ENCODE data around the gene TFCP2.

TFCP2 gene

GRCh38 chr12:51124504-51124903 lies 48.4 kb downstream of the TFCP2 start:
- H3K4me2 ChIP-seq (ENCODE audit: low read length) = no peak overlapping the region
- no peak overlapping the region for H2AFZ ChIP-seq (ENCODE audit: insufficient read depth, low read length, poor library complexity)
- H2BK12ac ChIP-seq (ENCODE audit: low read length) = no peak overlapping the region
- H3K4ac ChIP-seq (ENCODE audit: low read depth, low read length) = no peak overlapping the region
- DNase-seq = no peak
- no peaks in the 10 kb centered on the region for H3K27me3 ChIP-seq (ENCODE audit: insufficient read depth, low read length)
- no peak overlapping the region for H2BK5ac ChIP-seq (ENCODE audit: low read depth, low read length, poor library complexity)
- H3K14ac ChIP-seq (ENCODE audit: low read length) = no peak overlapping the region
- no peak overlapping the region for H3K18ac ChIP-seq (ENCODE audit: low read length)
- H2BK120ac ChIP-seq (ENCODE audit: insufficient read depth, low read length, poor library complexity) = no peak overlapping the region
- H3K4me3 ChIP-seq (ENCODE audit: low read depth, low read length) = no peak overlapping the region
- no peak overlapping the region for H4K91ac ChIP-seq (ENCODE audit: low read depth, low read length)
- no peaks in the 10 kb centered on the region for H3K79me2 ChIP-seq (ENCODE audit: control insufficient read depth, insufficient read depth, low read length, poor library complexity)
- no peak overlapping the region for H4K8ac ChIP-seq (ENCODE audit: low read depth, low read length)
- H2AK5ac ChIP-seq (ENCODE audit: low read length) = no peak overlapping the region
- no peak overlapping the region for H4K12ac ChIP-seq (ENCODE audit: low read depth, low read length)
- no peaks in the 10 kb centered on the region for H3K9me3 ChIP-seq (ENCODE audit: insufficient read depth, low read depth, low read length)
- H3K79me1 ChIP-seq (ENCODE audit: low read length) = no peaks in the 10 kb centered on the region
- WGBS (ENCODE audit: extremely low coverage, insufficient coverage, insufficient read length) = no CpG with 5 or more reads among the region's 14 CpGs
- H3K4me1 ChIP-seq (ENCODE audit: control insufficient read depth in 1 of 2, insufficient read depth in 2 of 2, low read length in 2 of 2) = no peaks in the 10 kb centered on the region
- no peak overlapping the region for H3K9ac ChIP-seq (ENCODE audit: low read length)
- H3K27ac ChIP-seq (ENCODE audit: low read depth, low read length) = no peak overlapping the region
- H3K36me3 ChIP-seq (ENCODE audit: control insufficient read depth in 1 of 2, insufficient read depth in 2 of 2, low read length in 2 of 2) = peaks cover 7% of the 10 kb centered on the region in 2 experiments
- no peak overlapping the region for H3K23ac ChIP-seq (ENCODE audit: low read length)

- no peak overlapping the region for H2AFZ ChIP-seq (ENCODE audit: insufficient read depth, low read length, poor library complexity)
Observed at GRCh38 chr12:51122844-51123243, 50.1 kb downstream of the TFCP2 start.

GRCh38 chr12:51118706-51119105 lies 54.2 kb downstream of the TFCP2 start:
- no peak overlapping the region for H3K4ac ChIP-seq (ENCODE audit: low read depth, low read length)
- peak; percentile 68 to 86 for DNase-seq
- no peak overlapping the region for H3K4me3 ChIP-seq (ENCODE audit: low read depth, low read length)
- no peak overlapping the region for H2BK5ac ChIP-seq (ENCODE audit: low read depth, low read length, poor library complexity)
- no peak overlapping the region for H3K4me2 ChIP-seq (ENCODE audit: low read length)
- H3K79me1 ChIP-seq (ENCODE audit: low read length) = no peaks in the 10 kb centered on the region
- no peak overlapping the region for H2AK5ac ChIP-seq (ENCODE audit: low read length)
- H3K23ac ChIP-seq (ENCODE audit: low read length) = no peak overlapping the region
- H3K9ac ChIP-seq (ENCODE audit: low read length) = no peak overlapping the region
- H3K18ac ChIP-seq (ENCODE audit: low read length) = no peak overlapping the region
- no peak overlapping the region for H4K8ac ChIP-seq (ENCODE audit: low read depth, low read length)
- H3K14ac ChIP-seq (ENCODE audit: low read length) = no peak overlapping the region
- no peak overlapping the region for H2AFZ ChIP-seq (ENCODE audit: insufficient read depth, low read length, poor library complexity)
- H2BK12ac ChIP-seq (ENCODE audit: low read length) = no peak overlapping the region
- H3K27me3 ChIP-seq (ENCODE audit: insufficient read depth, low read length) = no peaks in the 10 kb centered on the region
- no CpG with 5 or more reads among the region's 3 CpGs for WGBS (ENCODE audit: extremely low coverage, insufficient coverage, insufficient read length)
- no peaks in the 10 kb centered on the region for H3K4me1 ChIP-seq (ENCODE audit: control insufficient read depth in 1 of 2, insufficient read depth in 2 of 2, low read length in 2 of 2)
- H2BK120ac ChIP-seq (ENCODE audit: insufficient read depth, low read length, poor library complexity) = no peak overlapping the region
- no peak overlapping the region for H3K27ac ChIP-seq (ENCODE audit: low read depth, low read length)
- H4K12ac ChIP-seq (ENCODE audit: low read depth, low read length) = no peak overlapping the region
- H4K91ac ChIP-seq (ENCODE audit: low read depth, low read length) = no peak overlapping the region
- no peaks in the 10 kb centered on the region for H3K79me2 ChIP-seq (ENCODE audit: control insufficient read depth, insufficient read depth, low read length, poor library complexity)
- no peaks in the 10 kb centered on the region for H3K9me3 ChIP-seq (ENCODE audit: insufficient read depth, low read depth, low read length)
- H3K36me3 ChIP-seq (ENCODE audit: control insufficient read depth in 1 of 2, insufficient read depth in 2 of 2, low read length in 2 of 2) = peaks cover 2 to 5% of the 10 kb centered on the region in 2 experiments

More at GRCh38 chr12:51122844-51123243, 50.1 kb downstream of the TFCP2 start:
- H2BK12ac ChIP-seq (ENCODE audit: low read length) = no peak overlapping the region
- H3K4me1 ChIP-seq (ENCODE audit: control insufficient read depth in 1 of 2, insufficient read depth in 2 of 2, low read length in 2 of 2) = no peaks in the 10 kb centered on the region
- peak in 1 of 2 donors; percentile 66 for DNase-seq
- no peak overlapping the region for H3K23ac ChIP-seq (ENCODE audit: low read length)
- no peak overlapping the region for H3K9ac ChIP-seq (ENCODE audit: low read length)
- peaks cover 7% of the 10 kb centered on the region in 2 experiments for H3K36me3 ChIP-seq (ENCODE audit: control insufficient read depth in 1 of 2, insufficient read depth in 2 of 2, low read length in 2 of 2)
- no peak overlapping the region for H2BK120ac ChIP-seq (ENCODE audit: insufficient read depth, low read length, poor library complexity)
- no peak overlapping the region for H2BK5ac ChIP-seq (ENCODE audit: low read depth, low read length, poor library complexity)
- H3K27me3 ChIP-seq (ENCODE audit: insufficient read depth, low read length) = no peaks in the 10 kb centered on the region
- H4K91ac ChIP-seq (ENCODE audit: low read depth, low read length) = no peak overlapping the region
- no peak overlapping the region for H3K4me2 ChIP-seq (ENCODE audit: low read length)
- H3K4ac ChIP-seq (ENCODE audit: low read depth, low read length) = no peak overlapping the region
- no peak overlapping the region for H3K27ac ChIP-seq (ENCODE audit: low read depth, low read length)
- H3K18ac ChIP-seq (ENCODE audit: low read length) = no peak overlapping the region
- H3K79me2 ChIP-seq (ENCODE audit: control insufficient read depth, insufficient read depth, low read length, poor library complexity) = no peaks in the 10 kb centered on the region
- no peaks in the 10 kb centered on the region for H3K9me3 ChIP-seq (ENCODE audit: insufficient read depth, low read depth, low read length)
- H3K14ac ChIP-seq (ENCODE audit: low read length) = no peak overlapping the region
- no peak overlapping the region for H4K12ac ChIP-seq (ENCODE audit: low read depth, low read length)
- no peak overlapping the region for H3K4me3 ChIP-seq (ENCODE audit: low read depth, low read length)
- no peak overlapping the region for H4K8ac ChIP-seq (ENCODE audit: low read depth, low read length)
- no peaks in the 10 kb centered on the region for H3K79me1 ChIP-seq (ENCODE audit: low read length)
- no peak overlapping the region for H2AK5ac ChIP-seq (ENCODE audit: low read length)

GRCh38 chr12:51115533-51115932 lies 57.4 kb downstream of the TFCP2 start:
- no peaks in the 10 kb centered on the region for H3K79me2 ChIP-seq (ENCODE audit: control insufficient read depth, insufficient read depth, low read length, poor library complexity)
- H2BK12ac ChIP-seq (ENCODE audit: low read length) = no peak overlapping the region
- H3K4me3 ChIP-seq (ENCODE audit: low read depth, low read length) = no peak overlapping the region
- no peak overlapping the region for H2AK5ac ChIP-seq (ENCODE audit: low read length)
- no peak overlapping the region for H2AFZ ChIP-seq (ENCODE audit: insufficient read depth, low read length, poor library complexity)
- H3K9ac ChIP-seq (ENCODE audit: low read length) = no peak overlapping the region
- no peak overlapping the region for H3K23ac ChIP-seq (ENCODE audit: low read length)
- no peak overlapping the region for H3K4ac ChIP-seq (ENCODE audit: low read depth, low read length)
- no peak overlapping the region for H4K91ac ChIP-seq (ENCODE audit: low read depth, low read length)
- no peak overlapping the region for H2BK5ac ChIP-seq (ENCODE audit: low read depth, low read length, poor library complexity)
- H3K27me3 ChIP-seq (ENCODE audit: insufficient read depth, low read length) = no peaks in the 10 kb centered on the region
- no peak overlapping the region for H4K12ac ChIP-seq (ENCODE audit: low read depth, low read length)
- H3K9me3 ChIP-seq (ENCODE audit: insufficient read depth, low read depth, low read length) = no peaks in the 10 kb centered on the region
- no peak overlapping the region for H3K14ac ChIP-seq (ENCODE audit: low read length)
- peaks cover 6 to 8% of the 10 kb centered on the region in 2 experiments for H3K36me3 ChIP-seq (ENCODE audit: control insufficient read depth in 1 of 2, insufficient read depth in 2 of 2, low read length in 2 of 2)
- H4K8ac ChIP-seq (ENCODE audit: low read depth, low read length) = no peak overlapping the region
- H3K4me2 ChIP-seq (ENCODE audit: low read length) = no peak overlapping the region
- H3K27ac ChIP-seq (ENCODE audit: low read depth, low read length) = no peak overlapping the region
- H3K4me1 ChIP-seq (ENCODE audit: control insufficient read depth in 1 of 2, insufficient read depth in 2 of 2, low read length in 2 of 2) = no peaks in the 10 kb centered on the region
- DNase-seq = no peak
- H2BK120ac ChIP-seq (ENCODE audit: insufficient read depth, low read length, poor library complexity) = no peak overlapping the region
- no peak overlapping the region for H3K18ac ChIP-seq (ENCODE audit: low read length)
- no peaks in the 10 kb centered on the region for H3K79me1 ChIP-seq (ENCODE audit: low read length)
